GM18517 (cell line): ENCODE results near the gene ZNF330.
"Not testable (repeated sequence)": the region's sequence is repeated elsewhere in the genome, so short reads cannot be mapped to it uniquely, and the experiment has no call there.

ENCODE experiments used
- ATAC-seq: cut with Tn5 transposase; IDR thresholded peaks from one replicate; pipeline ENCODE4 v1.9.1; 2021; ENCODE audit warnings: mild to moderate bottlenecking, moderate library complexity; ENCODE audit not compliant: unreplicated experiment

Gene ZNF330

DNA sequence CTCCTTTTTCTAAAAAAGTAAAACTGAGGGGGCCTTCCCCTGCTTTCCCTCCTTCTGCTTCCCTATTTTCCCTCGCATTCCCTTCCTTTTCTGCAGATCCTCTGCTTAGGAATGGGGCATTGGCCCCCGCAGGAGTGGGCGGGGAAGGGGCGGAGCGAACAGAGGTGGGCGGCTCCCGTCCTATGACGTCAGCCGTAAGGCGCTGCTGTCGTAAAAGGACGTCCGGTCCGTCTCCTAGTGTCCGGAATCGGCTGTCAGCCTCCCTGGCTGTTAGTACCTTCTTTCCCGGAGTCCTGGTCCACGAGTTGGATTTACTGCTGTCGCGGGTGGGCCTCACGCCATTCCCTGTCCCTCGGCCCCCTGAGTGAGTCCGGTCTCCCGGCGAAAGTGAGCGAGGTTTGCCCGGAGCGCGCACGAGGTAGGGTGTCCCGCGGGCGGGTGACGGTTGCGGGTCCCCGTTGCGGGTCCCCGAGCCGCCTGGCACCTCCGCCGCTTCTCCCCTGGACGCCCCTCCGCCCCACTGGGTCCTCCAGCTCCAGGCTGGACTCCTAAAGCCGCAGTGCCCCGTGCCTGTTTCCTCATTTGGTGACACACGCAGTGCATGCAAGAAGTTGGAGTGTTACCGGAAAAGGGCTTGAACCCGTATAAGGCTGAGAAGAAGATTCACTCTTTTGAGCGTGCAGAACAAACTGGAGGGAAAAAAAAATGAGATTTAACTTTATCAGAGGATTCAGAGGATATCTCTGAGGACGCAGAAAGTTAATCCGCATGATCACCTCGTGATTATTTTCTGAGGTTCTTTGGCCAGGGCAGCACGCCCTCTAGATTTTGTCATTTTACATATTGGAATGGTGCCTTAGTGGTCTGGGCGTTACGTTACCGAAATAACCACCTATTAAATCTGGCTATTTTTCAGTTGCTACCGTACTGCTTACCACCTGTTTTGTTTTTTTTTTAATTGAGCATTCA lies at the start of gene ZNF330:
Gene ZNF330, plus strand, starts transcription at position 205 of the 969 bp plus-strand sequence. CDS start 1,477 bp downstream, outside the sequence.
- peak; percentile 84 for ATAC-seq

DNA sequence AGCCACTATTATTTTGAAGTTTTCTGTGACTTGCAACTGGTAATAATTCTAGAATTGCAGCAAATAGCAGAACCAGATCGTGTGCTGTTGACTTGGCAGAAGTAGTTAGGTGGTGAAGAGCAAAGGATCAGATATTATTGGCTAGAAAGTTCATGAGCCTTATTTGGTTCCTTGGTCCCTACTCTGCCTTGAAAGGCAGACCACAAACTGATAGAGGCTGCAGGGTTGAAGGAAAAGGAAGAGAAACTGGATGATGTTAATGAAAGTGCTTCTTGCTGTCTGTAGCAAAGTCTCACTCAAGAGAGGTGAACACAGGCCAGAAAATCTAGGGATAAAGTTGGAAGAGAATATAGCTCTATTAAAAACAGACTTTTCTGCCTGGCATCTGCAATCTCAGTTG lies 46.2 kb upstream of the ZNF330 start:
- no peak for ATAC-seq

DNA sequence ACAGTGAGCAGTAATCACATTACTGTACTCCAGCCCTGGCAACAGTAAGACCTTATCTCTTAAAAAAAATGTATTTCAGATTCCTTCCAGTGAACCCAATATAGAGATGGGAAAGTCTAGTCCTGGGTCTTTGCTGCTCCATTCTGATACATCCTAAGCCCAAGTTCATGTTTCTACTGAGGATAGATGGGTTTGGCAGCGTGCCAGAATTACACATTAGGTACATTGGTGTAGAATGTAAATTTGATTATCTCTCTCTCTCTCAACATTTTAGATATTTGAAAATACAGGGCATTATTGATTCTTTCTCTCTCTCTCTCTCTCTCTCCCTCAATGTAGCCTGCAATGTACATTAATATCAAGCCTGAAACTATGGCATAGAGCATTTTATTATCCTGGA lies 43.5 kb upstream of the ZNF330 start:
- no peak for ATAC-seq

DNA sequence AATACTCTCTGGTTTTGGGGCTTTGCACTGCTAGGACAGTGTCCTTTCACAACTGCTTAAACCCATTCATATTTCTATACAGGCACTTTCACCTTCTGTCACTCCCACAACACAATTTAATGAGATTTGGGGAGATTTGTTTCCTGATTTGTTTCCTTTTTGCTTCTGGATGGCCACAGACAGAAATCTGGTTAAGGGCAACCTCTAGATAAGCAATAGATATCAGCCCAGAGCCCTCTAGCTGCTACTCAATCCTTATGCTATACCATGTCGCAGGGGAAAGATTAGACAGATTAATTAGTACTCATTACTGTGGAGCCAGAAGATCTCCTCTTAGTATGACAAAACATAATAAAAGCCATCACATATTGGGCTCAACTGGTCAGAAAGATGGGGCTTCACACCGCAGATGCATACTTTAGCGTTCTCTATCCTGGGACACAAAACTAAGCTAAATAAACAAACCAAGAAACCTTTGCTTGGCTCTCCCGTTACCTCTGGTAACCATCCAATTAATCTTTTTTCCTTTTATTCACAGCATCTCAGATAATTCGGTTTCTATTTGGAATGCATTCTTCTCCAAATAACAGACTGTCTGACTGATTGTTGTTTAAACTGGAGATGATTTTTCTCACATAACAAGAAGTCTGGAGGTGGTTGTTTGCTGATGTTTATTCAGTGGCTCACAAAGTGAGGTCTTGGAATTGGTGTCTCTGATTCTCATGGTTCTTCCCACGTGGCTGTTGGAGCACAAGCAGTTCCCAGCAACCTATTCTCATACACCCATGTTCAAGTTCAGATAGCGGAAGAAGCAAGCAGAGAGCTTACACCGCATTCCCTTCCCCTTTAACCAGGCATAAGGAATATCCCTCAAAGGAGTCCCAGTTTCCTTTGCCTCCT lies 41.0 kb upstream of the ZNF330 start:
- ATAC-seq: no peak

DNA sequence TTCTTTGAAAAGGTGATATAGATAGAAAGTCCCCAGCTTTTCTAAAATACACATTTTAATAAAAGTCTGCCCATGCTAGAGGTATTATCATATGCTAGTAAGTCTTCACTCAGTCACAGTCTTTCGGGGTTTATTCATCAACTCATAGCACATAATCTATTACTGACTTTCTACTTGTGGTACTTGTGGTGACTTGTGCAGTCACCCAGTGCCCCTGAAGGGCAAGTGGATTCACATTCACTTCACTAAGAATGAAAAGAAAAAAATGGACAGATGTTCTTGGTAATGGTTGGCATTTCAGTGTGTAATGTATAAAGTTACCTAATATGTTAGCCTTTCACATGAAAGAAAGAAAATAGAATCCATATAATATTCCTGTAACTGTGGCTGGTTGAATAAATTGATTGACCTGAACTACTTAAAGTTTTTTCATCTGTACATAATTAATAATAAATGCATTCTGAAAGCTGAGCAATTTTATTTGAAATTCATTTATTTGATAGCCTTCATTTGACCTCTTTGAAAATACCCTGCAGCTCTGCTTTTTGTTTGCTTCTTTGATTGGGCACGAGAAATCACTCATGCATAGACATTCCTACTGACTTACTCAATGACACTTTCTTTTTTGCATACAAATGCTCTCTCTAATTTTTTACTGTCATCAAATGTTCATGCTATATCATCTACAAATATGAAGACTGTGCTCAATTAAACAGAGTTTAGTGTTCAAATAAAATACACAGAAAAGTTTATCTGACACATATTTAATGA lies 39.5 kb upstream of the ZNF330 start:
- no peak for ATAC-seq

DNA sequence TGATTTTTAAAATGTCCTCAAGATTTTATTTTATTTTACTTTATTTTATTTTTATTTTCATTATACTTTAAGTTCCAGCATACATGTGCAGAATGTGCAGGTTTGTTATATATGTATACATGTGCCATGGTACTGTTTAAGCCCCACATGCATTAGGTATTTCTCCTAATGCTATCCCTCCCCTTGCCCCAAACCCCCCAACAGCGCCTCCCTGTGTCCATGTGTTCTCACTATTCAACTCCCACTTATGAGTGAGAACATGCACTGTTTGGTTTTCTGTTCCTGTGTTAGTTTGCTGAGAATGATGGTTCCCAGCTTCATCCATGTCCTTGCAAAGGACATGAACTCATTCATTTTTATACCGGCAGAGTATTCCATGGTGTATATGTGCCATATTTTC lies 37.2 kb upstream of the ZNF330 start:
- ATAC-seq: not testable (repeated sequence)

DNA sequence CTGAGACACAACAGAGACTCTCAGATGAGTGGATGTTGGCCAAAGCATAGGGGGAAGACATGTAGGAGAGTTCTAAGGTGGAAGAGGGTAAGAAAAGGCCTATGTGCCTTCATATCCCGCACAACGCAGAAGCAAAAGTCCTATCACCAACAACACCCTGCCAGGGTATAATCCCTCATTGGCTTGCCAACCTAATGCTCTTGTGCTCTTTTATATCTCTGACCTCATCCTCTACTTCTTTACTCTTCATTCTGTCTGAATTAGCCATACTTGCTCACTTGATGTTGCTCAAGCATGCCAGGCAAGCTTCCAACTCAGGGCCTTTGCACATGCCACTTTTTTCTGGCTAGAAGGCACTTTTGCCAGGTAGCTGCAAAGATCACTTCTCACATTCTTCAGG lies 28.1 kb upstream of the ZNF330 start:
- no peak for ATAC-seq

DNA sequence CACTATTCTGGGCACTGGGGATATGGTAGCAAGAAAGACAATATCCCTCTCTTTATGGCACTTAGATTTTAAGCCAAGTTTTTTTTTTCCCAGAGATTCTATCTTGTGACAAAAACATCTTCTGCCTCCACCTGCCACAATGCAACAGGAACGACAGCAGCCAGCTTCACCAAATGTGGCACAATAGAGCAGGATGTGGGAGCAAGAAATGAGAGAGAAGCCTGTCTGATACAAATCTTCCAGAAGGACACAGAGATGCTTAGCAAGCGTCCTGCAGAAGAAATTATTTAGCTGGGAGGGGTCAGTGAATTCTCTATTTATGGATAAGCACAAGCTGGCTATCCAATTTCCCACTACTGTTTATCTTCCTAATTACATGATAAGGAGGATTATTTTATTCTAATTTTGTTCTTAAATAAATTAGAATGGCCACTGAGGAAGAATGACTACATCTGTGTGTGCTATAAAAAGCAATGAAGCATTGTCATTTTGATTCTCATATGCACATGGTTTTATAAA lies 27.1 kb upstream of the ZNF330 start:
- ATAC-seq: no peak

DNA sequence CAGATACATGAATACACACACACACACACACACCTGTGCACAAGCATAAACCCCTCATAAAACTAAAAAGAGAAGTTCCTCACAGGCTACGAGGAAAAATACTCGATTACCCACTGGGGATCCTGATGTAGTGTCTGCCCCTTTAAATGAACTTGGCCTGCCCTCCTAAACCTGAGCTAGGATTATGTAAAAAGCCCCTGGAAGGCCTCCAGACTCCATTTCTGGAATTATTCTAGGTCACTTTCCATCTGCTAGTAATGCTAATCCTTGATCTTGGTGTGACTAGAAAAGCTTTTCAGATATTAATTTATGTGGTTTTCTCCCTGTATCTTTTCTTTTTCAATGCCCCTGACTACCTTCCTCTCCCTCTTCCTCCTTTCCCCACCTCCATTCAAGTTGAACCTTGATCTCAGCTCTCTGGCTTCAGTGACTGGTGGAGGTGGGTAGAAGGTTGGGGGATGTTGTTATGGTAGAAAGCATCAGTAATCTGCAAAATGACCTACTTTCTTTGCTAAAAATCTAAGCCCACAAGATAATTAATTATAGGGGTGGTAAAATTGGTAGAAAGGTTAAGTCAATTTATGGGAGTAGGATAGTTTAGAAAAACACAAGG lies 25.5 kb upstream of the ZNF330 start:
- no peak for ATAC-seq

DNA sequence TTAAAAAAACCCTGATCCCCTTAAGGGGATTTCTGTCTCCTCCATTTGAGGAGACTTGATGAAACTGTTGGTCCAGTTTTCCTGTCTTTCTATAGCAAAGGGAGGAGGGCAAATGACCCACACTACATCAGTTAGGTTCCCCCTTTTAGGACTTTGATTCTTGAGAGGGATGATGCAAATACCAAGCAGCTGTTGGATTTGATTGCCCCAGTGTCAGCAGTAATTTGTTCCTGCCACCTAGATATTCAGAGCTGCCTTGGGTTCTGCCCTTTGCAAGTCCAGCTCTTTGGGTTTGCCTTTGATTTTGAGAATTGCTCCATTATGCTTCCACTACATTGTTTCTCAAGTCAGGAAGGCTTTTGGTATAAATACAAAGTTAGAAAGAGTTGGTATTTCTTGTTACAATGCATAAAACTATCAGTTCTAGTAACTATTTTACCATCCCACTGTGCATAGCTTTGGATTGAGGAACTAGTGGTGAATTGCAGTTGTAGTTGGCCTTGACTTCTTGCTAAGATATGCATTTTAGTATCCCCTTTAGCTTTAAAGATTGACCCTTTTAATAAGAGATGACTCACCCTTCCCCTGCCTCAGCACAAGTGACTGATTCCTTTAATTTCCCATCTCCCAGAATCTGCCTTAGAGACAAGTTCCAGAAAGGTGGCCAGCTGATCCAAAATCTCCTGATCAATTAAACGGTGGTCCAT lies 24.3 kb upstream of the ZNF330 start:
- ATAC-seq: no peak

DNA sequence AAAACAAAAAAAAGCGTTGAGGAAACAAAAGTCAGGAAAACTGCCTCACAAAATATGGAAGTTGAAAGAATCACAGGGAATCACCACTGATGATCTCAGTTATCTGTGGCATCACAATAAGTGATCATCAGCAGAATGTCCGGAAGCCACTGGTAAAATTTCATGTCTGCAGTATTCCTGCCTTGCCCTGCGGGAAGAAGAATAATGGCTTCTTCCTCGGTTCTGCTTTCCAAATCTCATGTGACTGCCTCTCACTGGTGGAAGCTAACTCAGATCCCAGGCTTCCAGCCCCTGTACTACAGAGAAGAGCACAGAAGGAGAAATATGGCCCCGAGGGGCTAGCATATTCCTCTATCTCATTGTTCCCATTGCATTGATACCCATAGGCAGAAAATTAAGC lies 12.7 kb upstream of the ZNF330 start:
- ATAC-seq: no peak

DNA sequence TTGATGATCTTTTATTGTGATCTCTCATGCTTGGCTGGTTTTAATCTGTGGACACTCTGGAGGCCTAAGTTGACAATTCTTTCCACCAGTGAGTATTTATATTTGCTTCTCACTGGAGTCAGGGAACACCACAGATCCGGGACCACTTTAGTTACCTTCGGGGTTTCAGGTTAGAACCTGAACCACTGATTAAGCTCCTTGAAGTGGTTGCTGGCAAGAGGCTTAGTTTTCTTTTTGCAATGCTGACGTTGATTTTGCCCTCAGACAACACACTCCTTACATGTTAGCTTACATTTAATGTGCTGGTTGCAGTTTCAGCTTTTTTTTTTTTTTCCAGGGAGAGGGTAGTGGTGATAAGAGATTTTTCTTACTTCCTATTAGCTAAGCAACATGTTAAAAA lies 10.5 kb upstream of the ZNF330 start:
- no peak for ATAC-seq

DNA sequence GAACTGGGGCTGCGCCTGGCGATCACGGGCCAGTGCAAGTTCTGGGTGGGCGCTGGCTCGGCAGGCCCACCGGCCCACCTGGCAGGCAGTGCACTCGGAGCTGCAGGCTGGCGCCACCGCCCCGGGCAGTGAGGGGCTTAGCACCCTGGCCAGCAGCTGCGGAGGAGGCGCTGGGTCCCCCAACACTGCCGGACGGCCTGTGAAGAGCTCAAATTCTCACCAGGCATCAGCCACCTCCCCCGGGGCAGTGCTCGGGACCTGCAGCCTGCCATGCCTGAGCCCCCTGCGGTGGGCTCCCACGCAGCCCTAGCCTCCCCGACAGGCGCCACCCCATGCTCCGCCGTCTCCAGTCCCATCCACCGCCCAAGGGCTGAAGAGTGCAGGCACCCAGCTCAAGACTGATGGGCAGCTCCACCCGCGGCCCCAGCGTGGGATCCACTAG lies 7.1 kb upstream of the ZNF330 start:
- no peak for ATAC-seq

DNA sequence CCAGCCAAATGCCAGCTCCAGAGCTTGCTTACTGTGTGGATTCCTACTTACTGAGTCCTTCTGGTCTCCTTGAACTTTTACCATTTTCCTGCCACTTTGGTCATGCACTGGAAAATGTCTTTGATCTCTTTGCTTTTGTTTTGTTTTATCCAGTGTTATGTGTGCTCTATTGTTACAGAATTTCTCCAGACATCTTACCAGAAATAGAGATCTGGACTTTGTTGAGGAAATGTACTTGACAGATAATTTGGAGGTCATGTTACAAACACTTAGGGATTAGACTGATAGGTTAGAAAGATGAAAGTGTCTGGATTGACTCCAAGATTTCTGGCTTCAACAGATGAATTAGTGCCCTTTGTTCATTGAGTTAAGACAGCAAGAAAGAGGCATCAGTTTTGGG lies 5.7 kb upstream of the ZNF330 start:
- ATAC-seq: no peak

DNA sequence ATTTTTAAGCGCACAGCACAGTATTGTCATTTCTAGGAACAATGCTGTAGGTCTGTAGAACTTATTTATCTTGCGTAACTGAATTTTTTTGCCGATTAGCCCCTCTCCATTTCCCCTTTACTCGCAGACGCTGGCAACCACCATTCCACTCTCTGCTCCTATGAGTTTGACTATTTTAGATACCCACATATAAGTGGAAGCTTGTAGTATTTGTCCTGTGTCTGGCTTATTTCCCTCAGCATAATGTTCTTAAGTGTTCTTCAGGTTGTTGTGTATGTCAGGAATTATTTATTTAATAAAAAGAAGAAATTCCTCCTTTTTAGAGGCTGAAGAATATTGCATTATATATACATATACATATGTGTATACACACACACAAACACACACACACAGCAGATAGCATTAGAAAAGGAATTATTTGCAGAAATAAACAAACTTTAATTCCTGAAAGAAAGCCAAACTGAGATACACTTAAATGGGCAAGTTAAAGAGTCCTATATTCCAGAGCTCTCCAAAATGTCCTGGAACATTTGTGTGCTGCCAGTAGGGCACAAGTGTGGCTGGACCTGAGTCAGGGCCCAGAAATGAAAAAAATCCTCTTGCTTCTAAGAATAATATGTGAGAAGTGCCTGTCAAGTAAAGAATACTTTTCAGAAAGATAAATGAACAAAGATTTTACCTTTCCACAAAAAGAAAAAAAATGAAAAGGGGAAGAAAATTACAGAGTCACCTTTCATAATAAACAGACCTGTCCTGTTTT lies 4.5 kb upstream of the ZNF330 start:
- no peak for ATAC-seq

DNA sequence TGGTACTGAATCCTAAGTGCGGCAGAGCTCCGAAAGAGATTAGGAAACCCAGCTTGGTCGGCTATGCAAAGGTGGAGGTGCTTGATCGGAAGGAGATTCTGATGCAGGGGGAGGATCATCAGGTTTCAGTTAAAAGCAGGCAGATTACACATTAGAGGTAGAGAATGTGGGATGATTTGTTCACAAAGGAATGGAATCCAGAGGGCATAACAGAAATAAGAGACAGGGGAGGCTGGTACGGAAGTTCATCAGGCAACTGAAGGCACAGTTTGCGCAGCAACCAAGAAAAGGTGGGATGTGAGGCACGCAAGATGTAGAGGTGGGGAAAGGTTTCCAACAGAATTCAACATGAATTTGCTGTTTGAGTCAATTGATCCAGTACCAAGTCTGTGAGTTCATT lies 424 bp upstream of the ZNF330 start:
- peak; percentile 26 for ATAC-seq

DNA sequence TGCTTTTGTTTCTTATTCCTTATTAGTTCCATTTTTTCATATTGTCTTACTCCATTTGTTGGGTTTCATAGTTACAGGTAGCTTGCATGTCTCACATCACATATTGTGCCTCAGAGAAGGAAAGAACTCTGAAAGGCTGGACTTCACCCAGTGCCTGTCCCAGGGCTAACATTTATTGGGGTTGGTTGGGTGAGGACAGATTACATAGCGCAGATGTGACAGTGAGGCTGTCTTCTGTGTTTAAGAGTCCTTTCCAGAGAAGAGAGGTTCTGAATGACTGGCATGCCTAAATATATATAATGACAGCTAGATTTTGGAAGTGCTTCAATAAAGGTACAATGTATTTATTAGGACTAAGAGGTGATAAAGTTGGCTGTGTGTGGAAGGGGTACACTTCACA lies 2.7 kb downstream of the ZNF330 start:
- no peak for ATAC-seq

DNA sequence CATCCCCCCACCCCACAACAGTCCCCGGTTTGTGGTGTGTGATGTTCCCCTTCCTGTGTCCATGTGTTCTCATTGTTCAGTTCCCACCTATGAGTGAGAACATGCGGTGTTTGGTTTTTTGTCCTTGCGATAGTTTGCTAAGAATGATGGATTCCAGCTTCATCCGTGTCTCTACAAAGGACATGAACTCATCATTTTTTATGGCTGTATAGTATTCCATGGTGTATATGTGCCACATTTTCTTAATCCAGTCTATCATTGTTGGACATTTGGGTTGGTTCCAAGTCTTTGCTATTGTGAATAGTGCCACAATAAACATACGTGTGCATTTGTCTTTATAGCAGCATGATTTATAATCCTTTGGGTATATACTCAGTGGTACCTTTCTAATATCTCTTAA lies 6.6 kb downstream of the ZNF330 start:
- ATAC-seq: not testable (repeated sequence)
